Trophoblast cell (in vitro differentiated cells and primary cell): ENCODE data around the gene TMEM223.
"Not testable (repeated sequence)": the region's sequence is repeated elsewhere in the genome, so short reads cannot be mapped to it uniquely, and the experiment has no call there.

ENCODE experiments used
- DNase-seq, 2 donors: peaks; one replicate each; pipeline ENCODE4 v3.0.0-alpha.2; 2016
- H2AFZ ChIP-seq: 2 replicates; pipeline ENCODE4 v1.6.1; 2013; ENCODE audit warnings: low read length, moderate library complexity, mild to moderate bottlenecking; ENCODE audit not compliant: insufficient read depth, poor library complexity
- H2AK5ac ChIP-seq: 2 replicates; pipeline ENCODE4 v1.6.1; 2013; ENCODE audit warnings: mild to moderate bottlenecking, low read length
- H2BK120ac ChIP-seq: 2 replicates; pipeline ENCODE4 v1.6.1; 2013; ENCODE audit warnings: low read length, mild to moderate bottlenecking, moderate library complexity; ENCODE audit not compliant: insufficient read depth, poor library complexity
- H2BK12ac ChIP-seq: 2 replicates; pipeline ENCODE4 v1.6.1; 2013; ENCODE audit warnings: mild to moderate bottlenecking, low read length, moderate library complexity
- H2BK5ac ChIP-seq: 2 replicates; pipeline ENCODE4 v1.6.1; 2013; ENCODE audit warnings: low read length, low read depth, moderate library complexity, mild to moderate bottlenecking; ENCODE audit not compliant: poor library complexity
- H3K14ac ChIP-seq: 2 replicates; pipeline ENCODE4 v1.6.1; 2013; ENCODE audit warnings: mild to moderate bottlenecking, low read length
- H3K18ac ChIP-seq: 2 replicates; pipeline ENCODE4 v1.6.1; 2013; ENCODE audit warnings: mild to moderate bottlenecking, low read length
- H3K23ac ChIP-seq: 2 replicates; pipeline ENCODE4 v1.6.1; 2013; ENCODE audit warnings: low read length
- H3K27ac ChIP-seq: 2 replicates; pipeline ENCODE4 v1.5.1; 2013; ENCODE audit warnings: low read depth, mild to moderate bottlenecking, inconsistent platforms, low read length, moderate library complexity
- H3K27me3 ChIP-seq: 2 replicates; pipeline ENCODE4 v1.6.1; 2013; ENCODE audit warnings: inconsistent platforms, mild to moderate bottlenecking, low read length, moderate library complexity; ENCODE audit not compliant: insufficient read depth
- H3K36me3 ChIP-seq, 2 experiments: 1 replicate in 1 of 2; 2 replicates in 1 of 2; pipeline ENCODE4 v1.6.1; 2013; ENCODE audit warnings: low read length in 2 of 2, mild to moderate bottlenecking in 2 of 2, moderate library complexity in 1 of 2; ENCODE audit not compliant: insufficient read depth in 2 of 2, control insufficient read depth in 1 of 2
- H3K4ac ChIP-seq: 2 replicates; pipeline ENCODE4 v1.6.1; 2013; ENCODE audit warnings: low read depth, mild to moderate bottlenecking, low read length, moderate library complexity
- H3K4me1 ChIP-seq, 2 experiments: 1 replicate in 1 of 2; 2 replicates in 1 of 2; pipeline ENCODE4 v1.6.1; 2013; ENCODE audit warnings: low read length in 2 of 2, mild to moderate bottlenecking in 2 of 2, moderate library complexity in 1 of 2; ENCODE audit not compliant: insufficient read depth in 2 of 2, control insufficient read depth in 1 of 2
- H3K4me2 ChIP-seq: 2 replicates; pipeline ENCODE4 v1.6.1; 2013; ENCODE audit warnings: inconsistent platforms, mild to moderate bottlenecking, low read length, moderate library complexity
- H3K4me3 ChIP-seq: 2 replicates; pipeline ENCODE4 v1.5.1; 2013; ENCODE audit warnings: mild to moderate bottlenecking, low read depth, low read length, inconsistent platforms
- H3K79me1 ChIP-seq: one replicate; pipeline ENCODE4 v1.6.1; 2013; ENCODE audit warnings: low read length
- H3K79me2 ChIP-seq: 2 replicates; pipeline ENCODE4 v1.6.1; 2013; ENCODE audit warnings: low read length, mild to moderate bottlenecking; ENCODE audit not compliant: control insufficient read depth, insufficient read depth, poor library complexity
- H3K9ac ChIP-seq: 2 replicates; pipeline ENCODE4 v1.6.1; 2013; ENCODE audit warnings: mild to moderate bottlenecking, low read length
- H3K9me3 ChIP-seq: 2 replicates; pipeline ENCODE4 v1.6.1; 2013; ENCODE audit warnings: low read depth, mild to moderate bottlenecking, control low read depth, inconsistent platforms, low read length; ENCODE audit not compliant: insufficient read depth
- H4K12ac ChIP-seq: 2 replicates; pipeline ENCODE4 v1.6.1; 2013; ENCODE audit warnings: low read depth, mild to moderate bottlenecking, low read length, moderate library complexity
- H4K8ac ChIP-seq: 2 replicates; pipeline ENCODE4 v1.6.1; 2013; ENCODE audit warnings: low read depth, mild to moderate bottlenecking, low read length, moderate library complexity
- H4K91ac ChIP-seq: one replicate; pipeline ENCODE4 v1.6.1; 2013; ENCODE audit warnings: low read depth, mild to moderate bottlenecking, low read length, moderate library complexity
- WGBS: extraction: QIAGEN DNeasy Blood & Tissue Kit; methylation state at CpG from one replicate; pipeline ENCODE4 v1.1.7; 2013; ENCODE audit warnings: missing lambda C conversion rate; ENCODE audit not compliant: insufficient read length, insufficient coverage; ENCODE audit errors: extremely low coverage; 5-methylcytosine and 5-hydroxymethylcytosine counted together

Gene TMEM223

DNA sequence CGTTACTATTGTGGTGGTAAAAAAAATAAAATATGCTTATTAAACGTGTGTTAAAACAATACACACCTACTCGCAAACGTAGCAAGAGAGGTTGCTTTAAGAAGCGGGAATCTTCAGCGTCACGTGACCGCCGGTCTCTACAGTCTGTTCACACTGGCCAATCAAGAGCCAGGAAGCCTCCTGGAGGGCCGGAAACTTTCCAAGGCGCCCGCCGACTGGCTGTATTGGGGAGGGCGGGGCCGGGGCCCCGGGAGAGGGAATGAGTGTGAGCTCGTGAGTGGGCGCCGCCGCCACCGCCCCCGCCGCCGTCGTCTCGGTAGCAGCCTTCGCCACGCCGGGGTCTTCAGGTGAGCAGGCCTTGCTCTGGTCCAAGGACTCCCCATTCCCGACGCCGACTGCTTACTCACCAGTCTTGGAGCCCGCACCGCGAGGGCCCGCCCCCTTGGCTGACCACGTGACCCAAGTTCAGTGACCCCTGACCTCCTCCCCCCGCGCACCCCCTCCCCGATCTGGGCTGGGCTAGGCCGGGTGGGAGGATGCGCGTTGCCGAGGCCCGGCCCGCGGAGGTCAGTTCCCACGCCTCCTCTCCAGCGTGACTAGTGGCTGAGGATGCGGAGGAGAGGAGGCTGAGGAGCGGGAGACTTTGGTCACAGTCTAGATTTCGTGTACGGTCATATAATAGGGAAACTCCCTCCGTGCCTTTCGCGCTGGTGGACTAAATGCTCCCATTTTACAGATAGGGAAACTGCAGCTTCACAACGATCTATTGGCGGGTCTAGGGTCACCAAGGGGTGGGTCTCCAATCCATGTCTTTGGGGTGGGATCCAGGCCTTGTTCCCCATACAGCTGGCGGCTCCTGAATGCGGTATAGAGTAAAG lies 20.4 kb downstream of the TMEM223 start, which contains the start of gene TAF6L:
TAF6L (plus strand) TSS at position 253 of the 878 bp plus-strand sequence. CDS start 4,388 bp downstream, outside the sequence.
- H3K14ac ChIP-seq, result peak within 1 kb of the TSS; percentile 96
- H3K79me1 ChIP-seq, result peaks cover 11% of the 10 kb centered on the region
- peak; percentile 97 to 98 for DNase-seq

DNA sequence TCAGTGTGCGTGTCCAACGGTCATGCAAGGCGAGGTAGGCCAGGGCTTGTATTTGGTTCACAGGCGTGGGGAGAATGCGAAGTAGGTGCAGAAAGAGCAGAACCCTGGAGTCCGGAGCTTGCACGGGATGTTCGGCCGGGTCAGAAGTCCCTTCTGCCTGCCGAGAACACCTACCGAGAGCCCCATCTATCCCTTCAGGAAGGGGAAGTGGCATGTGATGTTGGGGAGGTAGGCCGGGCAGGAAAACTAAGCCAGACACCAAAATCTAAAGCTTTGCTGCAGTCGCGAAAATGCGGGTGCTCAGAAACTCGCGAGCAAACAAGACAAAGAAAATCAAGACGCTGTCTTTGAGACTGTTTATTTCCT lies 21.0 kb downstream of the TMEM223 start:
- Histone ChIP-seq H4K8ac (peak overlapping the region; percentile 95), H3K36me3 (peaks cover 13 to 22% of the 10 kb centered on the region in 2 experiments), H2AK5ac (peak overlapping the region; percentile 49), H3K4me3 (peak overlapping the region; percentile 25), H2AFZ (peak overlapping the region; percentile 80), H4K91ac (peak overlapping the region; percentile 63), H2BK120ac (peak overlapping the region; percentile 25), H3K27me3 (no peaks in the 10 kb centered on the region), H3K23ac (no peak overlapping the region), H3K79me2 (no peaks in the 10 kb centered on the region), H4K12ac (peak overlapping the region; percentile 95), H3K79me1 (peaks cover 11% of the 10 kb centered on the region), H3K9ac (peak overlapping the region; percentile 6), H3K27ac (peak overlapping the region; percentile 41), H3K14ac (peak overlapping the region; percentile 66), H3K18ac (peak overlapping the region; percentile 67), H3K4ac (peak overlapping the region; percentile 43), H3K4me1 (peaks cover 3 to 6% of the 10 kb centered on the region in 2 experiments), H2BK12ac (no peak overlapping the region), H2BK5ac (peak overlapping the region; percentile 54), H3K9me3 (no peaks in the 10 kb centered on the region), H3K4me2 (peak overlapping the region; percentile 63)
- no CpG with 5 or more reads among the region's 18 CpGs for WGBS
- DNase-seq, result no peak

More for the DNA sequence above, 20.4 kb downstream of the TMEM223 start, which contains the start of gene TAF6L:
- Histone ChIP-seq H3K36me3 (peaks cover 15 to 23% of the 10 kb centered on the region in 2 experiments), H4K8ac (peak within 1 kb of the TSS; percentile 95), H3K4me1 (peaks cover 3 to 6% of the 10 kb centered on the region in 2 experiments), H2BK12ac (no peak within 1 kb of the TSS), H2BK120ac (peak within 1 kb of the TSS; percentile 95), H3K27ac (peak within 1 kb of the TSS; percentile 97), H3K9ac (peak within 1 kb of the TSS; percentile 72), H3K4me2 (peak within 1 kb of the TSS; percentile 66), H3K9me3 (no peaks in the 10 kb centered on the region), H4K91ac (peak within 1 kb of the TSS; percentile 92), H3K79me2 (no peaks in the 10 kb centered on the region), H2BK5ac (peak within 1 kb of the TSS; percentile 97), H3K4ac (peak within 1 kb of the TSS; percentile 61), H3K27me3 (no peaks in the 10 kb centered on the region), H4K12ac (peak within 1 kb of the TSS; percentile 95), H2AK5ac (peak within 1 kb of the TSS; percentile 49), H2AFZ (peak within 1 kb of the TSS; percentile 89), H3K23ac (no peak within 1 kb of the TSS), H3K18ac (peak within 1 kb of the TSS; percentile 97), H3K4me3 (peak within 1 kb of the TSS; percentile 84)
- WGBS, result no CpG with 5 or more reads among the region's 60 CpGs

DNA sequence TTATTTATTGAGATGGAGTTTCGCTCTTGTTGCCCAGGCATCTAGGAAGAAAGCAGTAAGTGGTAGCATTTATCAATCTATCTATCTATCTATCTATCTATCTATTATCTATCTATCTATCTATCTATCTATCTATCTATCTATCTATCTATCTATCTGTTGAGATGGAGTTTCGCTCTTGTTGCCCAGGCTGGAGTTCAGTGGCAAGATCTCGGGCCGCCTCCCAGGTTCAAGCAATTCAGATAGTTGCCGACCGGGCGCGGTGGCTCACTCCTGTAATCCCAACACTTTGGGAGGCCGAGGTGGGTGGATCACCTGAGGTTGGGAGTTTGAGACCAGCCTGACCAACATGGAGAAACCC lies 31.0 kb downstream of the TMEM223 start:
- H3K9ac ChIP-seq, H4K12ac ChIP-seq, H3K18ac ChIP-seq, H2AFZ ChIP-seq, H3K79me2 ChIP-seq, H3K4me3 ChIP-seq, H3K79me1 ChIP-seq, H3K4me2 ChIP-seq, H3K27ac ChIP-seq, H3K14ac ChIP-seq, H2AK5ac ChIP-seq, H3K23ac ChIP-seq, H3K4me1 ChIP-seq, H3K36me3 ChIP-seq, H2BK120ac ChIP-seq, H2BK12ac ChIP-seq, H3K9me3 ChIP-seq, H2BK5ac ChIP-seq, H3K27me3 ChIP-seq, H3K4ac ChIP-seq: not testable (repeated sequence)
- H4K8ac ChIP-seq, result peak overlapping the region; percentile 39
- H4K91ac ChIP-seq, result peak overlapping the region; percentile 45
- peak in 1 of 2 donors; percentile 27 for DNase-seq
- WGBS, result no CpG with 5 or more reads among the region's 9 CpGs

DNA sequence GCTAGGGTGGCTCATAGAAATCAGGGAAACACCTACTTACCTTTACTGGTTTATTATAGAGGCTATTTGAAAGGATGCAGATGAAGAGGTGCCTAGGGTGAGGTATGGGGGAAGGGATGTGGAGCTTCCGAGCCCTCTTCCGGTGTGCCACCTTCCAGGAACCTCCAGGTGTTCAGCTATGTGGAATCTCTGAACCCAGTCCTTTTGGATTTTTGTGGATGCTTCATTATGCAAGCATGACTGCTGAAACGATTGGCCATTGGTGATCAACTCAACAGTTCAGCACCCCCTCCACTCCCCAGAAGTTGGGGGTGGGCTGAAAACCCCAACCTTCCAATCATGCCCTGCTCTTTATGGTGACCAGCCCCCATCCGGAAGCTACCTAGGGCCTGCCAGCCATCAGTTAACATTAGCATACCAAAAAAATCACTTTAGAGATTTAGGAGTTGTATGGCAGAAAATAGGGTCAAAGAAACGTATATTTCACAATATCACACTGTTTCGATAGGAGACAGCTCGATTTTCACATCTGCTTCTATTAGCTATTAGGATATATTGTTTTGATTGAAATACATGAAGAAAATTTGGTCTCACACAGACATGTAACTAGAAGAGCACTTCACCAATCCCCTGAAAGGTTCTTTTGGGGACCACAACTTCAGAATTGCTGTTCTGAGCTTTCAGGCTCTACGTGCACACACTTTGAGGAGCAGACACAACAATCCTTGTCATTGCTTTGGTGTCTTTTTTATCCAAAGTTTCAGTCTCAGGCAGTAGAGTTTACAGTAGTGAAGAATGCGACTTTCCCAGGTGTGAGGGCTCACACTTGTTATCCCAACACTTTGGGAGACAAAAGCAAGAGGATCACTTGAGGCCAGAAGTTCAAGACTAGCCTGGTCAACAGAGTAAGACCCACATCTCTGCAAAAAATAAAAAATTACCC lies 33.7 kb downstream of the TMEM223 start:
- H3K36me3 ChIP-seq, result no peaks in the 10 kb centered on the region
- no peak overlapping the region for H3K18ac ChIP-seq
- H3K4ac ChIP-seq, result no peak overlapping the region
- H3K4me2 ChIP-seq, result peak overlapping the region; percentile 1
- no peak overlapping the region for H3K14ac ChIP-seq
- no peak overlapping the region for H2AK5ac ChIP-seq
- H4K91ac ChIP-seq, result no peak overlapping the region
- no peak overlapping the region for H3K4me3 ChIP-seq
- H3K27ac ChIP-seq, result no peak overlapping the region
- H3K79me1 ChIP-seq, result peaks cover 16% of the 10 kb centered on the region
- no peak overlapping the region for H2AFZ ChIP-seq
- WGBS, result no CpG with 5 or more reads among the region's 9 CpGs
- peaks cover 12% of the 10 kb centered on the region for H3K79me2 ChIP-seq
- H4K12ac ChIP-seq, result no peak overlapping the region
- no peak overlapping the region for H3K23ac ChIP-seq
- H3K27me3 ChIP-seq, result no peaks in the 10 kb centered on the region
- H3K9me3 ChIP-seq, result no peaks in the 10 kb centered on the region
- no peak overlapping the region for H3K9ac ChIP-seq
- DNase-seq, result no peak
- peak overlapping the region; percentile 43 for H4K8ac ChIP-seq
- no peak overlapping the region for H2BK120ac ChIP-seq
- no peak overlapping the region for H2BK12ac ChIP-seq
- no peak overlapping the region for H2BK5ac ChIP-seq
- peaks cover 11 to 17% of the 10 kb centered on the region in 2 experiments for H3K4me1 ChIP-seq
